Smooth muscle cell of the brain vasculature (primary cell): Measurements from ENCODE around the gene PTPN1.
"Not testable (repeated sequence)": the region's sequence is repeated elsewhere in the genome, so short reads cannot be mapped to it uniquely, and the experiment has no call there.

Experiments used
- DNase-seq: peaks from one replicate; pipeline ENCODE4 v3.0.0-alpha.2; 2012; ENCODE audit warnings: low read depth, low spot score

PTPN1 gene

DNA sequence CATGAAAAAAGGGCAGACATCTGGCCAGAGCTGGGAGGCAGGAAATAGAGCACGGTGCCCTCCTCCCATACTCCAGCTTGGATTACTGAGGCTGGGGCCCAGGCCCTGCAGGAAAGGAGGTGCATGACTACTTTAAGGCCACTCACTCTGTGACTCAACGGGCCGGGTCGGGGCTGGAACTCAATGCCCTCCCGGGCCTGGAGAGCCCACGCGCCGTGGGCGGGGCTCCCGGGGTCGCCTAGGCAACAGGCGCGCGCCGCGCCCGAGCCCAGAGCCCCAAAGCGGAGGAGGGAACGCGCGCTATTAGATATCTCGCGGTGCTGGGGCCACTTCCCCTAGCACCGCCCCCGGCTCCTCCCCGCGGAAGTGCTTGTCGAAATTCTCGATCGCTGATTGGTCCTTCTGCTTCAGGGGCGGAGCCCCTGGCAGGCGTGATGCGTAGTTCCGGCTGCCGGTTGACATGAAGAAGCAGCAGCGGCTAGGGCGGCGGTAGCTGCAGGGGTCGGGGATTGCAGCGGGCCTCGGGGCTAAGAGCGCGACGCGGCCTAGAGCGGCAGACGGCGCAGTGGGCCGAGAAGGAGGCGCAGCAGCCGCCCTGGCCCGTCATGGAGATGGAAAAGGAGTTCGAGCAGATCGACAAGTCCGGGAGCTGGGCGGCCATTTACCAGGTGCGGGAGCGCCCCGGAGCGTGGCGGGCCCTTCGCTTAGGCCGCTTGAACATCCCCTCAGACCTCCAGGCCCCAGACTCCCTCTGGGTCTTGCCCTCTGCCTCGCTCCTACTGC is at the start of gene PTPN1:
PTPN1 (plus strand) TSS at position 461 of the 783 bp plus-strand sequence; CDS start at position 606, 145 bp downstream.
- peak; percentile 99 for DNase-seq

GRCh38 chr20:50460608-50461267 is 49.4 kb upstream of the PTPN1 start:
- DNase-seq: peak; percentile 43

DNA sequence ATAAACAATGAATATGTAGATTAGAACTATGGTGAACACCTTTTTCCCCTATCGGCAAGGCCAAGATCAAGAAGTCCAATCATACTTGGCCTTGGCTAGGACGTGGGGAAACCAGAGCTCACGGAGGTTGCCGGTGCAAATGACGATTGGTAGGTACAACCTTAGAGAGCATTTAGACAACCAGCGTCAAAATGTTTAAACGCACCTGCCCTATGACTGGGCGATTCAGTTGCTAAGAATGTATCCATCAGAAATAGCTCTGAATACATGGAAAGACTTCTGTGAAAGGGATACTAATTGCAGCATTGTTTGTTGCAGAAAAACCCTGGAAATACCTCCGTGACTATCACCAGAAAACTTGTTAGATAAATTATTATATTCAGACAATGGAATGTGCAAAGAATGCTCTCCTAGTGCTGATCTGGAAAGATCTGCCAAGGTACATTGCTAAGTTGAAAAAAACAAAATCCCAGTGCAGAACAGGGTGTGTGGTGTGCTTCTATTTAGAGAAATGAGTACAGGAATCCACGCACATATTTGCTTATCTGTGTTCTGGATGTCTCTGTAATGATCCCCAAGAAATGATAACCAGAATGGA is 48.0 kb upstream of the PTPN1 start:
- DNase-seq: no peak

- no peak for DNase-seq
Observed at GRCh38 chr20:50464026-50464724, 46.0 kb upstream of the PTPN1 start.

- no peak for DNase-seq
Observed at GRCh38 chr20:50464725-50465650, 45.2 kb upstream of the PTPN1 start.

- no peak for DNase-seq
Observed at GRCh38 chr20:50467174-50467573, 43.0 kb upstream of the PTPN1 start.

GRCh38 chr20:50467718-50468356 is 42.3 kb upstream of the PTPN1 start:
- DNase-seq: no peak

DNA sequence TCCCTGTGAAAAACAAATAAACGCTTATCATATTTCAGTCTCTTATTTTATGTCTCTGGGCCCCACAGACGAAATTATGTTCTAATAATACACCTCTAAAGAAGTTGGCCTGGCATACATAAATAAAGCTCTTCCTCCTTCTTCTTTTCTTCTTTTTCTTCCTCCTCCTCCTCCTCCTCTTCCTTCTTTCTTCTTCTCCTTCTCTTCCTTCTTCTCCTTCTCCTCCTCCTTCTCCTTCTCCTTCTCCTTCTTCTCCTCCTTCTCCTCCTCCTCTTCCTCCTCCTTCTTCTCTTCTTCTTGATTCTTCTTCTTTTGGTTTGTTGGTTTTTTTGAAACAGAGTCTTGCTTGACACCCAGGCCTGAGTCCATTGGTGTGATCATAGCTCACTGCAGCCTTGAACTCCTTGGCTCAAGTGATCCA is 41.8 kb upstream of the PTPN1 start:
- DNase-seq: no peak

GRCh38 chr20:50469176-50469723 is 40.9 kb upstream of the PTPN1 start:
- DNase-seq: no peak

DNA sequence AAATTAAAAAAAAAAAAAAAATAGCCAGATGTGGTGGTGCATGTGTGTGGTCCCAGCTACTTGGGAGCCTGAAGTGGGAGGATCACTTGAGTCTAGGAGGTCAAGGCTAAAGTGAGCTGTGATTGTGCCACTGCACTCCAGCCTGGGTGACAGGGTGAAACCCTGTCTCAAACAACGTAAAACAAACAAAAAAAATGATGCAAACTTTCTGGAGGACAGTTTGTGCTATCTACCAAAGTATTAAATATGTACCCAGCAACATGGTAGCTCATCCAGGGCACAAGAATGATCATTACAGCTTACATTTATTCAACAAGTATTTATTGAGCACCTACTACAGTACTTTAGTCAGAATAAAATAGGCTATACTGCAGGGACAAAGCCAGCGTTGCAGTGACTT is 40.4 kb upstream of the PTPN1 start:
- DNase-seq: no peak

DNA sequence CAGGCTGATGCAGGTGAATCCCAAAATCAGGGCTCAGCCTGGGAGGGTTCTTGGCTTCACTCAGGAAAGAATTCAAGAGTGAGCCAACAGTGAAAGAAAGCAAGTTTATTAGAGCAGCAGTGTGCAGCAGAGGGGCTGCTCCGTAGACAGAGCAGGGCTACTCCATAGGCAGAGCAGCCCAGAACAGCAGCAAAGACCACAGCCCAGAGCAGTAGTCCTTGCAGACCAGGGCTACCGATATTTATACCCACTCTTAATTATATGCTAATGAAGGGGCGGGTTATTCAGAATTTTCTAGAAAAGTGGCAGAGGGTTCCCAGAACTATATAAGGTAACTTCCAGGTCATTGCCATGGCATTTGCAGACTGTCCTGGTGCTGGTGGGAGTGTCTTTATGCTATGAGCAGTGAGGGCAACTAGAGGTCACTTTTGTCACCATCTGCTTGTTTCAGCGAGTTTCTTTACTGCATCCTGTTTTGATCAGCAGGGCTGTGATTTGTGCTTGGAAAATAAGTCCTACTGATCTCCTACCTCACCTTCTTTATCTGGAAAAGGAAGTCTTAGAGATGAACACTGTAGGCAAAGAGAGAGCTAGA is 39.8 kb upstream of the PTPN1 start:
- DNase-seq: no peak

- no peak for DNase-seq
Observed at GRCh38 chr20:50471231-50471630, 39.0 kb upstream of the PTPN1 start.

DNA sequence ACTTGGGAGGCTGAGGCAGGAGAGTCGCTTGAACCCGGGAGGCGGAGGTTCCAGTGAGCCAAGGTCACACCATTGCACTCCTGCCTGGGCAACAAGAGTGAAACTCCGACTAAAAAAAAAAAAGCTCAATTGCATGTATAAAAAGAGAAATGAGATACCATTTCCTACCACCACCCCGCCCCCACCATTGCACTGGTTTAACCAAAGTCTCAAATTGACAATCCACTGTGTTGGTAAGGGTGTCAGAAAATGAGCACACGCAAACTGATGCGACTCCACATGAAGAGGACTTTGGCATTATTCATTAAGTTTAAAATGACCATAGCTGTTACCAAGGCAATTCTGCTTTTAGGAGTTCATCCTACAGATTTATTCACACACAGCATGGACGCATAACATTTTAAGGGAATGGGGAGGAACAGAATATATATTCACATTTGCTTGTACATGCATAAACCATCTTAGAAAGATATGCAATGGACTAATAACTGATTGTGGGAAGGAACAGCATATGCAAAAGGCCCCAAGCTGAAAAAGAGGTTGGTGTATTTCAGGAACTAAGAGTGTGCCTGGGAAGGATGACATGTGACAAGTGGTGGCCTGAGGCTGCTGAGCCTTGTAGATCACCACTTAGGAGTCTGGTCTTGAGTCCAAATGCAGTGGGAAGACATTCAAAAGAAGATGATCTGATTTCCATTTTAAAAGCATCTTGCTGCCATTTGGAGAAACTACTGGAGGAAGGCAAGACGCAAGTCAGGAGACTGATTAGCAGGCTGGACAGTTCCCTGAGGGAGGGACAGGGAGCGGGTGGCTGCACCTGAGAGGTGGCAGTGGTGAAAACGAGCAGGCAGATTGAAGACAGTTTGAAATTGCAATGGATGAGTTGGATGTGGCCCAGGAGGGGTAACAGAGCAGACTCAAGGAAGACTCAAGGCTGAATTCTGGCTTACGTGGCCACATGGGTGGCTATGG is 37.2 kb upstream of the PTPN1 start:
- DNase-seq: no peak

DNA sequence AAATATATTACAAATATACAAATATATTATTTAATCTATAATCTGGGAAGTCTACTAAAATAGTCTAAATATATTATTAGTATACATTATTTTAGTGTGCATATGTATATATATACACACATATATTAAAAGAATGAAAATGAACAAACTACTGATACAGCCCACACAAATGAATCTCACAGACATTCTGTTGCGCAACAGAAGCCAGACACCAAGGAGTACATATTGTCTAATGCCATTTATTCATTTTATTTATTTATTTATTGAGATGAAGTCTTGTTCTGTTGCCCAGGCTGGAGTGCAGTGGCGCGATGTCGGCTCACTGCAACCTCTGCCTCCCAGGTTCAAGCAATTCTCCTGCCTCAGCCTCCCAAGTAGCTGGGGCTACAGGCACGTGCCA is 35.8 kb upstream of the PTPN1 start:
- DNase-seq: not testable (repeated sequence)

DNA sequence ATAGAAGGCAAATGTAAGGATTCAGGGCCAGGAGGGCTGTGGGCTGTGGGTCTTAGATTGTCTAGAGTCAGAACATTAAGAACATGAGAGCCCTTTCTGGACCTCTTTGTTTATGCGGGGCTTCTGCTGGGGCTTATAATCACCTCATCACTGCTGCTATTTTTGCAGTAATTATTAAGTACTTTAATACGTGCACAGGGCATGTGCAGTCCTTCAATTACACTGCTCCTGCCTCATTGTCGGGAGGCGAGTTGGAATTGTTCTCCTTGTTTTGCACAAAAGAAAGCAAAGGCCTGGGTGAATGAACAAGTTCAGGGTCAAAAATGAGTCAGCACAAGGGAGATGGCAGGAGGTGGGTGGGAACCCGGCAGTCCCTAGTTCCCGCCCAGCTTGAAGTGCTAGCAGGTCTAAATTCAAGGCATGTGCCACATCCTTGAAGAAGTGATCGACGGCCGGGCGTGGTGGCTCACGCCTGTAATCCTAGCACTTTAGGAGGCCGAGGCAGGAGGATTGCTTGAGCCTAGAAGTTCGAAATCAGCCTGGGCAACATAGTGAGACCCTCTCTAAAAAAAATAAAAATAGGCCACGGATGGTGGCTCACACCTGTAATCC is 34.4 kb upstream of the PTPN1 start:
- no peak for DNase-seq

DNA sequence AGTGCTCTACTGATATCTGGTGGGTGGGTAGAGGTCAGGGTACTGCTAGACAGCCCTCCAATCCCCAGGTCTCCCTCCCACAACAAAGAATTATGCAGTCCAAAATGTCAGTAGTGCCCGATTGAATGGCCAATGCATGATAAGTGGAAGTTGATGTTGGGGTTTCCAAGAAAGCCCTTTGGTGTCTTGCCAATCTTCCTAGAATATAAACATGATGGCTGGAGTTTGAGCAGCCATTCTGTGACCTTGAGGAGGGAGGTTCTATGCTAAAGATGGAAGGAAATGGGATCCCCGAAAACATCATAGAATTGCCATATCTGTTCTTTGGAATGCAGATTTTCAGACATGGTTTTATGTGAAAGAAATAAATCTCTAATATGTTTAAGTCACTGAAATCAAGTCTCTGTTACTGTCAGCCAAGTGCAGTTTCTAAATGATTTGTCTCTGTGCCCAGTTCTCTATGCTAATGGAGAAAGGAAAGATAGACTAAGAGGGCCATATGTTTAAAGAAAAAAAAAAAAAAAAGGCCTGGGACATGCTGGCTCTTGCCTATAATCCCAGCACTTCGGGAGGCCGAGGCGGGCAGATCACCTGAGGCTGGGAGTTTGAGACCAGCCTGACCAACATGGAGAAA is 32.8 kb upstream of the PTPN1 start:
- no peak for DNase-seq

DNA sequence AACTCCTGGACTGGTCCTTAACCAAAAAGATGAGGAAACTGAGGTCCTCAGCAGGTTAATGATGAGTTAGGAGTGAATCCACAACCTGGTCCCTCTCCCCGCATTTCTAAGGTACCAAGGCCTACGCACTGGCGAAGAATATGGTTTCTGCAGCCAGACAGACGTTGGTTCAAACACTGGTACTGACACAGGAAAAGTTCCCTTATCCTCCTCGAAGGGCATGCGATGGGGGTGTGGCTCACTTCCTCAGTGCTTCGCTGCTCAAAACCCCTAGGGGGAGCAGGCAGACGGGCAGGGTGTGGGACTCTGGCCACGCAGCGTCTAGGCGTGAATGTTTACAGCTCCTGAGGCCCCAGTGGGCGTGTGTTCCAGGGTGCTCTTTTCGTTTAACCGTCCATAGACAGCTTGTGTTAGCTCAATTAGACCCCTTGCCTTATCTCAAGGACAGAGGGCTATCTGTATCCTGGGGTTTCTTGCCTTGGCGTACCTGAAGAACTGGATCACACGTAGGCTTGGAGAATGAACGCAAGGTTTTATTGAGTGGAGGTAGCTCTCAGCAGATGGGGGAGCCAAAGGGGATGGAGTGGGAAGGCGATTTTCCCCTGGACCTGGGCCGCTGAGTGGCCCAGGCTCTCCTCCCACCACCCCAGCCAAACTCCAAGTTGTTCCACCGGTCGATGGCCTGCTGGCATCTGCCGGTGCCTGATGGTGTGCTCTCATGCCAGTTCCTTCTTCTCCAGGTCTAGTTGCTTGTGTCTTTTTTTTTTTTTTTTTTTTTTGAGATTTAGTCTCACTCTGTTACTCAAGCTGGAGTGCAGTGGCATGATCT is 31.8 kb upstream of the PTPN1 start:
- DNase-seq: no peak
